Measurements from ENCODE around the gene SPINK1. TPM values are rescaled to one million over a fixed set of nuclear protein-coding genes. Genes with fewer than 3 reads are reported as not detected.

The SPINK1 gene
- polyA plus RNA-seq, 1 donor from 2014 or later = not detected

GRCh38 chr5:147786142-147786541 is 45.3 kb downstream of the SPINK1 start:
- no peak overlapping the region for H3K9ac ChIP-seq (ENCODE audit: low read length)
- H2AFZ ChIP-seq (ENCODE audit: low read depth, low read length) = no peak overlapping the region
- no peaks in the 10 kb centered on the region for H4K20me1 ChIP-seq (ENCODE audit: insufficient read depth)
- H3K36me3 ChIP-seq (ENCODE audit: insufficient read depth, low read length) = no peaks in the 10 kb centered on the region
- H3K79me2 ChIP-seq (replicated peaks; ENCODE audit: insufficient read depth, low read length) = peaks cover 9% of the 10 kb centered on the region
- H3K27ac ChIP-seq (ENCODE audit: low read length) = no peak overlapping the region
- no peak for TF ChIP-seq EP300 (conservative IDR thresholded peaks at IDR 0.05; ENCODE audit: poor library complexity, severe bottlenecking)
- TF ChIP-seq CTCF (IDR thresholded peaks at IDR 0.05; ENCODE audit: poor library complexity, severe bottlenecking) = no peak
- TF ChIP-seq SMC3 (conservative IDR thresholded peaks at IDR 0.05; ENCODE audit: poor library complexity) = no peak
- TF ChIP-seq RAD21 (conservative IDR thresholded peaks at IDR 0.05) = no peak
- TF ChIP-seq, protein P1, sequence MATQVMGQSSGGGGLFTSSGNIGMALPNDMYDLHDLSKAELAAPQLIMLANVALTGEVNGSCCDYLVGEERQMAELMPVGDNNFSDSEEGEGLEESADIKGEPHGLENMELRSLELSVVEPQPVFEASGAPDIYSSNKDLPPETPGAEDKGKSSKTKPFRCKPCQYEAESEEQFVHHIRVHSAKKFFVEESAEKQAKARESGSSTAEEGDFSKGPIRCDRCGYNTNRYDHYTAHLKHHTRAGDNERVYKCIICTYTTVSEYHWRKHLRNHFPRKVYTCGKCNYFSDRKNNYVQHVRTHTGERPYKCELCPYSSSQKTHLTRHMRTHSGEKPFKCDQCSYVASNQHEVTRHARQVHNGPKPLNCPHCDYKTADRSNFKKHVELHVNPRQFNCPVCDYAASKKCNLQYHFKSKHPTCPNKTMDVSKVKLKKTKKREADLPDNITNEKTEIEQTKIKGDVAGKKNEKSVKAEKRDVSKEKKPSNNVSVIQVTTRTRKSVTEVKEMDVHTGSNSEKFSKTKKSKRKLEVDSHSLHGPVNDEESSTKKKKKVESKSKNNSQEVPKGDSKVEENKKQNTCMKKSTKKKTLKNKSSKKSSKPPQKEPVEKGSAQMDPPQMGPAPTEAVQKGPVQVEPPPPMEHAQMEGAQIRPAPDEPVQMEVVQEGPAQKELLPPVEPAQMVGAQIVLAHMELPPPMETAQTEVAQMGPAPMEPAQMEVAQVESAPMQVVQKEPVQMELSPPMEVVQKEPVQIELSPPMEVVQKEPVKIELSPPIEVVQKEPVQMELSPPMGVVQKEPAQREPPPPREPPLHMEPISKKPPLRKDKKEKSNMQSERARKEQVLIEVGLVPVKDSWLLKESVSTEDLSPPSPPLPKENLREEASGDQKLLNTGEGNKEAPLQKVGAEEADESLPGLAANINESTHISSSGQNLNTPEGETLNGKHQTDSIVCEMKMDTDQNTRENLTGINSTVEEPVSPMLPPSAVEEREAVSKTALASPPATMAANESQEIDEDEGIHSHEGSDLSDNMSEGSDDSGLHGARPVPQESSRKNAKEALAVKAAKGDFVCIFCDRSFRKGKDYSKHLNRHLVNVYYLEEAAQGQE (IDR thresholded peaks at IDR 0.05; ENCODE audit: borderline replicate concordance) = no peak
- TF ChIP-seq MXI1 (conservative IDR thresholded peaks at IDR 0.05; ENCODE audit: poor library complexity, severe bottlenecking) = no peak
- no peak for TF ChIP-seq TAF1 (IDR thresholded peaks at IDR 0.05; ENCODE audit: low read depth)
- TF ChIP-seq POLR2AphosphoS5 (IDR thresholded peaks at IDR 0.05) = no peak
- TF ChIP-seq EZH2 (IDR thresholded peaks at IDR 0.05; ENCODE audit: borderline replicate concordance, insufficient read depth, low read length, poor library complexity, severe bottlenecking) = no peak
- H3K4me2 ChIP-seq (ENCODE audit: low read length) = no peak overlapping the region
- no peaks in the 10 kb centered on the region for H3F3A ChIP-seq (ENCODE audit: insufficient read depth, low read length, poor library complexity, severe bottlenecking)
- H3K27me3 ChIP-seq (ENCODE audit: insufficient read depth, low read depth, low read length) = no peaks in the 10 kb centered on the region
- no peaks in the 10 kb centered on the region for H3K9me2 ChIP-seq (ENCODE audit: insufficient read depth, low read length)
- H3K4me3 ChIP-seq (ENCODE audit: low read length) = no peak overlapping the region
- no peaks in the 10 kb centered on the region for H3K9me3 ChIP-seq (ENCODE audit: low read length)

DNA sequence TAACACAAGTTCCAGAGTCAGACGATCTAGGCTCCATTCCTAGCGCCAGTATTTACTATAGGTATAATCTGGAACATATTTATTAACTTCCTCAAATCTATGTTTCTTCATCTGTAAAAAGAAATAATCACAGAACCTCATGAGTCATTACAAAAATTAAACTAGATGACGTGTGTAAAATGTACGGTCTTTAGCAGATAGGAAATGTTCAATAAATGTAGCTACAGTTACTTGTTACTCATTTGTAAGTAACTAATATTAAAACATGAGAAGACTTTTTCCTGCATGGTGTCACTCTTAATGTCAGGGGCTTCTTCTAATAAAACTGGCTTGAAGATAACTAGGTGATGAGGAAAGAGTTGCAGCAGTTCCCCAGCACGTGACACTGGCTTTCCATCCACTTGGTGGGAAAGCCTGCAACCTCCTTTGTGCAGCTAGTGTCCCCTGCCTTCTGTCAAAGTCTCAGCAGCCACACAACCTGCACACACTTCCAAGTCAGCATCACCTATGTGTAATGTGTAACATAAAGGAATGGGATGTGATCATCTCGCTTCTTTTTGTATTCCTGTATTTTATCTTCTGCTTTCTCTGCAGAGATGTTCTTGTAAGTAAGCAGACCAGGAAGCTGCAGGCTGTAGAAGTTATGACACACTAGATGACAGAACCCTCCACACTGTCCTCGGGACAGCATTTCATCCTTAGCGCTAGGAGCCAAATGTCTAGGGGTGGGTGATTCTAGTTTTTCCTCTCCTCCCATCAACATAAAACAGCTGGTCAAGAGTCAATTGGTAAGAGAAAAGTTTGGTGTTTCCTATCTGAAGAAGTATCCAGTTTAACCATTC is 47.1 kb downstream of the SPINK1 start:
- TF ChIP-seq RAD21 (conservative IDR thresholded peaks at IDR 0.05) (no peak), CTCF (IDR thresholded peaks at IDR 0.05; ENCODE audit: poor library complexity, severe bottlenecking) (no peak)
- H3F3A ChIP-seq (ENCODE audit: insufficient read depth, low read length, poor library complexity, severe bottlenecking) = no peaks in the 10 kb centered on the region
- no peak overlapping the region for H2AFZ ChIP-seq (ENCODE audit: low read depth, low read length)

More for the DNA sequence above, 47.1 kb downstream of the SPINK1 start:
- Histone ChIP-seq H3K9me2 (ENCODE audit: insufficient read depth, low read length) (no peaks in the 10 kb centered on the region), H3K9me3 (ENCODE audit: low read length) (no peaks in the 10 kb centered on the region), H3K79me2 (replicated peaks; ENCODE audit: insufficient read depth, low read length) (peaks cover 27% of the 10 kb centered on the region), H3K4me2 (ENCODE audit: low read length) (no peak overlapping the region), H3K27ac (ENCODE audit: low read length) (no peak overlapping the region), H3K4me3 (ENCODE audit: low read length) (no peak overlapping the region), H4K20me1 (ENCODE audit: insufficient read depth) (no peaks in the 10 kb centered on the region), H3K9ac (ENCODE audit: low read length) (no peak overlapping the region), H3K36me3 (ENCODE audit: insufficient read depth, low read length) (no peaks in the 10 kb centered on the region), H3K27me3 (ENCODE audit: insufficient read depth, low read depth, low read length) (no peaks in the 10 kb centered on the region)
